OCI-M2 (cell line): ENCODE data around the gene PTCD1.
A peak's percentile ranks its signal among the peaks of the same experiment; 100 is the strongest.

ENCODE experiments used
- DNase-seq: peaks from one replicate; lab custom pipeline; 2025; ENCODE audit not compliant: unreplicated experiment; lab: John Stamatoyannopoulos, UW

PTCD1 gene

GRCh38 chr7:99408379-99409191 is 30.0 kb downstream of the PTCD1 start, which contains the start of the genes BUD31 and PDAP1:
TSS of gene BUD31 (plus strand) at chr7:99408969. CDS start at chr7:99411093, 2,124 bp downstream.
TSS of gene PDAP1 (minus strand) at chr7:99408597. CDS start at chr7:99408548, 49 bp downstream.
- peak; percentile 64 for DNase-seq

- DNase-seq: no peak
These were observed 30.7 kb downstream of the PTCD1 start for GRCh38 chr7:99407872-99408378.

GRCh38 chr7:99406557-99406956 is 32.0 kb downstream of the PTCD1 start:
- DNase-seq: no peak

GRCh38 chr7:99404977-99405320 is 33.6 kb downstream of the PTCD1 start:
- no peak for DNase-seq

- DNase-seq: no peak
These were observed 34.2 kb downstream of the PTCD1 start for GRCh38 chr7:99404235-99404976.

GRCh38 chr7:99403764-99404163 is 34.8 kb downstream of the PTCD1 start:
- DNase-seq: no peak

- DNase-seq: no peak
These were observed 35.7 kb downstream of the PTCD1 start for GRCh38 chr7:99402854-99403253.

GRCh38 chr7:99399597-99399996 is 39.0 kb downstream of the PTCD1 start:
- no peak for DNase-seq

GRCh38 chr7:99398891-99399445 is 39.6 kb downstream of the PTCD1 start:
- no peak for DNase-seq

- DNase-seq: no peak
These were observed 41.2 kb downstream of the PTCD1 start for GRCh38 chr7:99397297-99397983.

GRCh38 chr7:99396418-99397296 is 41.9 kb downstream of the PTCD1 start:
- DNase-seq: no peak

GRCh38 chr7:99395616-99396327 is 42.8 kb downstream of the PTCD1 start:
- DNase-seq: no peak

GRCh38 chr7:99394188-99394502 is 44.5 kb downstream of the PTCD1 start:
- DNase-seq: no peak

- no peak for DNase-seq
These were observed 45.0 kb downstream of the PTCD1 start for GRCh38 chr7:99393355-99394187.

GRCh38 chr7:99392659-99393354 is 45.8 kb downstream of the PTCD1 start:
- DNase-seq: no peak

- DNase-seq: no peak
These were observed 46.6 kb downstream of the PTCD1 start for GRCh38 chr7:99392046-99392445.

GRCh38 chr7:99390941-99391602 is 47.5 kb downstream of the PTCD1 start:
- DNase-seq: no peak

- DNase-seq: no peak
These were observed 48.8 kb downstream of the PTCD1 start for GRCh38 chr7:99389772-99390171.
